OCI-M2 (cell line): ENCODE data around the gene RALGPS1.

ENCODE experiments used
- DNase-seq: peaks from one replicate; lab custom pipeline; 2025; ENCODE audit not compliant: unreplicated experiment; lab: John Stamatoyannopoulos, UW

The RALGPS1 gene

GRCh38 chr9:127096208-127096607 lies 181.6 kb downstream of the RALGPS1 start:
- no peak for DNase-seq

GRCh38 chr9:127097683-127098082 lies 183.1 kb downstream of the RALGPS1 start:
- DNase-seq: no peak

- no peak for DNase-seq
These were observed 184.5 kb downstream of the RALGPS1 start for GRCh38 chr9:127098916-127099553.

- DNase-seq: no peak
These were observed 185.1 kb downstream of the RALGPS1 start for GRCh38 chr9:127099664-127100063.

- no peak for DNase-seq
These were observed 187.6 kb downstream of the RALGPS1 start for GRCh38 chr9:127102176-127102575.

- DNase-seq: no peak
These were observed 188.2 kb downstream of the RALGPS1 start for GRCh38 chr9:127102788-127103187.

GRCh38 chr9:127104581-127105311 lies 190.2 kb downstream of the RALGPS1 start:
- DNase-seq: peak; percentile 31

GRCh38 chr9:127105805-127106465 lies 191.4 kb downstream of the RALGPS1 start:
- no peak for DNase-seq

- DNase-seq: no peak
These were observed 191.9 kb downstream of the RALGPS1 start for GRCh38 chr9:127106466-127106855.

GRCh38 chr9:127107171-127107928 lies 192.8 kb downstream of the RALGPS1 start:
- no peak for DNase-seq

- DNase-seq: no peak
These were observed 193.6 kb downstream of the RALGPS1 start for GRCh38 chr9:127107929-127108876.

GRCh38 chr9:127109212-127109711 lies 194.7 kb downstream of the RALGPS1 start:
- no peak for DNase-seq

- DNase-seq: no peak
These were observed 197.5 kb downstream of the RALGPS1 start for GRCh38 chr9:127112056-127112455.

GRCh38 chr9:127112735-127113161 lies 198.2 kb downstream of the RALGPS1 start:
- no peak for DNase-seq

- no peak for DNase-seq
These were observed 198.8 kb downstream of the RALGPS1 start for GRCh38 chr9:127113191-127113972.

GRCh38 chr9:127114606-127115005 lies 200.0 kb downstream of the RALGPS1 start:
- no peak for DNase-seq

GRCh38 chr9:127116088-127116726 lies 201.6 kb downstream of the RALGPS1 start:
- DNase-seq: no peak

GRCh38 chr9:127116957-127117356 lies 202.4 kb downstream of the RALGPS1 start:
- DNase-seq: no peak

- no peak for DNase-seq
These were observed 203.2 kb downstream of the RALGPS1 start for GRCh38 chr9:127117801-127118200.
